Measurements from ENCODE around the gene LYRM4. TPM values are rescaled to one million over a fixed set of nuclear protein-coding genes. Genes with fewer than 3 reads are reported as not detected.

LYRM4 gene
- total RNA-seq, 2 donors from 2014 or later = 19.1 to 22.5 TPM

DNA sequence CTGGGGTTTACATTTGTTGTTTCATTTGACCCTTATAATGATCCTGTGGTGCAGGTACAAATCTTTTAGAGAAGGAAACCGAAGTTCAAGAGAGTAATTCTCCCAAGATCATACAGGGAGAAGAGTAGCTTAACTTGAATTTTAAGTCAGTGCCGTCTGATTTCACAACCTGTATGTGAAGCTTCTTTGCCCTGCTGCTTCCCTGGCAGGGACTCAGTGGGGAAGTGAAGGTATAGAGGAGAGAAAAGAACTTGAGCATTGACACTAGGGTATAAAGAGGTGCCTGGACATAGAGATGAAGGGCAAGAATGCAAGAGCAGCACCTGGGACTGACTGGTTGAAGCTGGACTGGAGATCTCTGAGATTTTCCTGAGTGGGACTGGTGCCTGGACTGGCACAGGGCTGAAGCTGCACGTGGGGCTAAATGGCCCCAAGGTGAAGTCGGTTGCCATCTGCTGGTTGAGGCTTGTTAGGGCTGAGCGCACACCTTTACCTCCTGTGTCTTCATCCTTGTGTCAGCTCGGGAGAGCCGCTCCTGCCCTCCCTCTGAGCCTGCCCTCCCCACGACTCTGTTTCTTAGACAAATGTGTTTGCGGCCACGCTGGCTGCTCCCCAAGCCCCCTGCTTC, 42.4 kb upstream of the LYRM4 start:
- H3K4me3 ChIP-seq = no peak overlapping the region
- DNase-seq (ENCODE audit: low spot score) = no peak
- H3K4me1 ChIP-seq = peaks cover 0 to 10% of the 10 kb centered on the region in 2 donors
- no peaks in the 10 kb centered on the region for H3K27me3 ChIP-seq
- TF ChIP-seq, protein P1, sequence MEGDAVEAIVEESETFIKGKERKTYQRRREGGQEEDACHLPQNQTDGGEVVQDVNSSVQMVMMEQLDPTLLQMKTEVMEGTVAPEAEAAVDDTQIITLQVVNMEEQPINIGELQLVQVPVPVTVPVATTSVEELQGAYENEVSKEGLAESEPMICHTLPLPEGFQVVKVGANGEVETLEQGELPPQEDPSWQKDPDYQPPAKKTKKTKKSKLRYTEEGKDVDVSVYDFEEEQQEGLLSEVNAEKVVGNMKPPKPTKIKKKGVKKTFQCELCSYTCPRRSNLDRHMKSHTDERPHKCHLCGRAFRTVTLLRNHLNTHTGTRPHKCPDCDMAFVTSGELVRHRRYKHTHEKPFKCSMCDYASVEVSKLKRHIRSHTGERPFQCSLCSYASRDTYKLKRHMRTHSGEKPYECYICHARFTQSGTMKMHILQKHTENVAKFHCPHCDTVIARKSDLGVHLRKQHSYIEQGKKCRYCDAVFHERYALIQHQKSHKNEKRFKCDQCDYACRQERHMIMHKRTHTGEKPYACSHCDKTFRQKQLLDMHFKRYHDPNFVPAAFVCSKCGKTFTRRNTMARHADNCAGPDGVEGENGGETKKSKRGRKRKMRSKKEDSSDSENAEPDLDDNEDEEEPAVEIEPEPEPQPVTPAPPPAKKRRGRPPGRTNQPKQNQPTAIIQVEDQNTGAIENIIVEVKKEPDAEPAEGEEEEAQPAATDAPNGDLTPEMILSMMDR (IDR thresholded peaks at IDR 0.05) = peak; percentile 28 to 70
- H3K36me3 ChIP-seq = no peaks in the 10 kb centered on the region
- no peak overlapping the region for H3K27ac ChIP-seq
- H3K9me3 ChIP-seq = no peaks in the 10 kb centered on the region

DNA sequence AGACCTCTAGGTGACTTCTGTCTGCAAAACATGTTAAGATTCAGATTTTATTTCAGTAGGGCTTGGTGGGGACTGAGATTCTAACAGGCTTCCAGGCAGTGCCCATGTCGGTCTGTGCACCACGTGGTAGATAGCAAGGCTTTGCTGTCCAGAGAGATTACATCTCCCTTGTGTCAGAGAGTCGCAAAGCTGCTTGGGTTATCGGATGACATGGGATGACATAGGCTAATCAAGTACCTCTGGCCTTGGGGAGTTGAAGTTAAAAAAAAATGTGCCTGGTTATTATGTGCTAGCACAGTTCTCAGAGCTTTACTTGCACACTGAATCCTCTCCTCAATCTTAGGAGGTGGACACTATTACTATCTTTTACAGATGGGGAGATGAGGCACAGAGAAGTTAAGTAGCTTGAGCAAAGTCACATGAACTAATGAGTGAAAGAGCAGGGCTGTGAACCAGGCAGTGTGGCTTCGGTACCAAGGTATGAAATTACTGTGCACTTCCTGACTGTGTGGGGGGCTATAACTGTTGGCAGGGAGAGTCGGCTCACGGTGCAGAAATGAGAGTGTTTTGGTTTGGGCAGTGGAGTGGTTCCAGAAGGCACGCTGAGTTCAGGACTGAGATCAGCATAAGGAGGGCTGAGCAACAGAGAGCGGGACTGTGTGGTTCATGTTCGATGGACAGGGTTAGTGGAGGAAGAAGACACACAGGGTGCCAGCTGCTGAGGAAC, 41.6 kb upstream of the LYRM4 start:
- TF ChIP-seq, protein P1 (IDR thresholded peaks at IDR 0.05) = no peak
- Histone ChIP-seq H3K4me1 (peaks cover 0 to 10% of the 10 kb centered on the region in 2 donors), H3K27me3 (no peaks in the 10 kb centered on the region), H3K9me3 (no peaks in the 10 kb centered on the region), H3K27ac (no peak overlapping the region), H3K36me3 (no peaks in the 10 kb centered on the region), H3K4me3 (no peak overlapping the region)
- DNase-seq (ENCODE audit: low spot score) = no peak

DNA sequence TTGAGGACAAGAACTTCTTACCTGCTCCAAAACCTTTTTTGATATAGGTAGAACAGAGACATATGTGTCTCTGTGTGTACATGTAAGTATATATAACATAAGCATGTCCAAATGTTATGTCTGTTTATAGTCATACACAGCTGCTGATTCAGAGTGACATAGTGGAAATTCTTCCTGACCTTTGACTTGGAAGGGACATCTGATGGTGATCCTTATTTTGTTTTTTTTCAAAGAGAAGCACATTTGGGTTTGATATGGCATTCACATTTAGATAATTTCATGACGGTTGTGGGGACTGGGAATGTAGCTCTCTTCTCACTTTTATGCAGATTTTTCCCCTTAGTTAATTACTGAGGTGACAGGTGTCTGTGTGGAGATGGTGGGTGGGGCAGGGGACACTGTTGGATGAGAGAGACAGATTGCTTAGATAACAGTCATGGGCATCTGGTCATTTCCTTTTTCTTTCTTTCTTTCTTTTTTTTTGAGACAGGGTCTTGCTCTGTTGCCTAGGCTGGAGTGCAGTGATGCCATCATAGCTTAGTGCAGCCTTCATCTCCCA, 39.5 kb upstream of the LYRM4 start:
- H3K4me3 ChIP-seq = no peak overlapping the region
- no peak for DNase-seq (ENCODE audit: low spot score)

DNA sequence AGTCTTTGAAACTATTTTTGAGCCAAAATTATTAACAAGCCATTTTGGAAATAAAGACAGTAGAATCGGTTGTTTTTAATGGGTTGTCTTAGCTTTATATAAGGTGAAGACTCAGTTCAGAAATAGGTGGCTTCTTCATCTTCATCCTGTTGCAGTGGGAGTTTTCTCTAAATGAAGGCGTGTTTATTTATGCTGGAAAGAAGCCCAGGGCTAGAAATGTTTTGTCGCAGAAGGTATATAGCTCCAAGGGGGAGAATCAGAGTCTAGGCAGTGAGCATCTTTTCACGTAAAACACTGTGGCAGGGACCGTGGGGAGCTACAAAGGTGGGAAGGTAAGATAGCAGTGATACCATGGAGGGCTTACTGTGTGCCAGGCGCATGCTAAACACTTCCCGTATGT, 34.9 kb upstream of the LYRM4 start:
- no peaks in the 10 kb centered on the region for H3K36me3 ChIP-seq
- H3K4me1 ChIP-seq = peaks cover 0 to 22% of the 10 kb centered on the region in 2 donors
- H3K27me3 ChIP-seq = no peaks in the 10 kb centered on the region
- no peak overlapping the region for H3K4me3 ChIP-seq
- H3K27ac ChIP-seq = no peak overlapping the region
- DNase-seq (ENCODE audit: low spot score) = no peak
- TF ChIP-seq, protein P1 (IDR thresholded peaks at IDR 0.05) = no peak
- H3K9me3 ChIP-seq = no peaks in the 10 kb centered on the region

More for the DNA sequence above, 39.5 kb upstream of the LYRM4 start:
- H3K36me3 ChIP-seq = no peaks in the 10 kb centered on the region
- TF ChIP-seq, protein P1 (IDR thresholded peaks at IDR 0.05) = no peak
- no peaks in the 10 kb centered on the region for H3K9me3 ChIP-seq
- H3K27ac ChIP-seq = no peak overlapping the region
- H3K4me1 ChIP-seq = peaks cover 0 to 10% of the 10 kb centered on the region in 2 donors
- H3K27me3 ChIP-seq = no peaks in the 10 kb centered on the region

DNA sequence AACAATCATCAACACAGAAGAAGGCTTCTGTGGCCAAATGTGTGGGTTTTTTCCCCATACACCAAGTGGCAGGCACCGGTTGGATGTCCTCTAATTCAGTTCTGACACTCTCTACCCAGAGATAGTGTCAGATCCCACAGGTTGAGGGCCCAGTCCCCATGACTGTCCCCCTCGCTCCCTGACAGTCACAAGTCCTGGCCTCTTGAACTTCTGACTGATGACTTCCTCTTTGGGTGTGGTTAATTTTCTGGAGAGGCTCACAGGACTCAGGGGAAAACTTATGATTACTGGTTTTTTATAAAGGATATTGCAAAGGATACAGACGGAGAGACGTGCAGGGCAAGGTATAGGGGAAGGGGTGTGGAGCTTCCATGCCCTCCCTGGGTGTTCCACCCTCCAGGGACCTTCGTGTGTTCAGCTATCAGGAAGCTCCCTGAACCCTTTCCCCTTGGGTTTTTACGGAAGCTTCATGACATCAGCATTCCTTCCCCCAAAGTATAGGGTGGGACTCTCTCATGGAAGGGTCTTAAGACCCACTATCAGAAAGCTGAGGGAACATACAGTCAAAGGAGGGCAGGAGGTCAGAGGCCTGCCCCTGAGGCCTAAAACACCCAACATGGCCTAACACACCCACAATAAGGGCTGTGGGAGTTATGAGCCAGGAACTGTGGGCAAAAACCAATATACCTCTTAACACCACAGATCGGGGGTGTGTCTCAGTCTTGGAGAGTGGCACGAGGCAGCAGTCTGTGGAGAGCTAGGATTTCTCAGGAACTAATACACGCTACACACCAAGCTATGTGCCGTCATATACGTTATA, 33.9 kb upstream of the LYRM4 start:
- Histone ChIP-seq H3K36me3 (no peaks in the 10 kb centered on the region), H3K27me3 (no peaks in the 10 kb centered on the region), H3K27ac (no peak overlapping the region), H3K4me3 (no peak overlapping the region), H3K9me3 (no peaks in the 10 kb centered on the region), H3K4me1 (peaks cover 0 to 22% of the 10 kb centered on the region in 2 donors)
- no peak for DNase-seq (ENCODE audit: low spot score)
- TF ChIP-seq, protein P1 (IDR thresholded peaks at IDR 0.05) = no peak
